NCI-H2081 treated with DMSO at 0.1 percent for 48 hours (cell line): Measurements from ENCODE around the gene PARP14.
"Not testable (repeated sequence)": the region's sequence is repeated elsewhere in the genome, so short reads cannot be mapped to it uniquely, and the experiment has no call there.

Source experiments
- DNase-seq: peaks from one replicate; lab custom pipeline; 2025; lab: John Stamatoyannopoulos, UW

PARP14 gene

GRCh38 chr3:122719273-122719921 lies 38.8 kb downstream of the PARP14 start:
- DNase-seq: no peak

DNA sequence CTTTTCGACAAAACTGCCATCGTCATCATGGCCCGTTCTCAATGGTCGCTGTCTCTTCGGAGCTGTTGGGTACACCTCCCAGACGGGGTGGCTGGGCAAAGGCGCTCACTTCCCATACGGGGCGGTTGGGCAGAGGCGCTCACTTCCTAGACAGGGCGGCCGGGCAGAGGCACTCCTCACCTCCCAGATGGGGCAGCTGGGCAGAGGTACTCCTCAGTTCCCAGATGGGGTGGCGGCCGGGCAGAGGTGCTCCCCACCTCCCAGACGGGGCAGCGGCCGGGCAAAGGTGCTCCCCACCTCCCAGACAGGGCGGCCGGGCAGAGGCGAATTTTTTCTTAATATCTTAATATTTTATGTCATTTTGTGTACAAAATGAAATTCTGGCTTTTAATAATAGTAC lies 44.5 kb downstream of the PARP14 start:
- DNase-seq: no peak

GRCh38 chr3:122727294-122727693 lies 46.7 kb downstream of the PARP14 start:
- DNase-seq: no peak

DNA sequence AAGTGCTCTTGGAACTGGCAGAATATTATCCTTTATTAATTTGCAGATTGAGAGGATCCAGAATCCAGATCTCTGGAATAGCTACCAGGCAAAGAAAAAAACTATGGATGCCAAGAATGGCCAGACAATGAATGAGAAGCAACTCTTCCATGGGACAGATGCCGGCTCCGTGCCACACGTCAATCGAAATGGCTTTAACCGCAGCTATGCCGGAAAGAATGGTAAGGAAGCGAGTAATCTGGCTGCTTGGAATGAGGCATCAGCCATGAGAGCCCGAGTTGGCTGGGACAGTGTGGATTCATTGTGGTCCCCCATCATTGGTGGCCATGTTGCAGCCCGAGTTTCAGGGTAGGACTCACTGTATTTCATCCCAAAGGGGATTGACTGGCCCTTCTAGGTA lies 47.1 kb downstream of the PARP14 start:
- DNase-seq: no peak

DNA sequence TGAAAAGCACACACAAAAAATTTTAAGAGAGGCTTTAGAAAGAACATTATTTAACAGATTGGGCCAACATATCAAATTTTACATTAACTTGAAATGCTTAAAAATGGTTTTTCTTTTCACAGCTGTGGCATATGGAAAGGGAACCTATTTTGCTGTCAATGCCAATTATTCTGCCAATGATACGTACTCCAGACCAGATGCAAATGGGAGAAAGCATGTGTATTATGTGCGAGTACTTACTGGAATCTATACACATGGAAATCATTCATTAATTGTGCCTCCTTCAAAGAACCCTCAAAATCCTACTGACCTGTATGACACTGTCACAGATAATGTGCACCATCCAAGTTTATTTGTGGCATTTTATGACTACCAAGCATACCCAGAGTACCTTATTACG lies 47.5 kb downstream of the PARP14 start:
- no peak for DNase-seq

DNA sequence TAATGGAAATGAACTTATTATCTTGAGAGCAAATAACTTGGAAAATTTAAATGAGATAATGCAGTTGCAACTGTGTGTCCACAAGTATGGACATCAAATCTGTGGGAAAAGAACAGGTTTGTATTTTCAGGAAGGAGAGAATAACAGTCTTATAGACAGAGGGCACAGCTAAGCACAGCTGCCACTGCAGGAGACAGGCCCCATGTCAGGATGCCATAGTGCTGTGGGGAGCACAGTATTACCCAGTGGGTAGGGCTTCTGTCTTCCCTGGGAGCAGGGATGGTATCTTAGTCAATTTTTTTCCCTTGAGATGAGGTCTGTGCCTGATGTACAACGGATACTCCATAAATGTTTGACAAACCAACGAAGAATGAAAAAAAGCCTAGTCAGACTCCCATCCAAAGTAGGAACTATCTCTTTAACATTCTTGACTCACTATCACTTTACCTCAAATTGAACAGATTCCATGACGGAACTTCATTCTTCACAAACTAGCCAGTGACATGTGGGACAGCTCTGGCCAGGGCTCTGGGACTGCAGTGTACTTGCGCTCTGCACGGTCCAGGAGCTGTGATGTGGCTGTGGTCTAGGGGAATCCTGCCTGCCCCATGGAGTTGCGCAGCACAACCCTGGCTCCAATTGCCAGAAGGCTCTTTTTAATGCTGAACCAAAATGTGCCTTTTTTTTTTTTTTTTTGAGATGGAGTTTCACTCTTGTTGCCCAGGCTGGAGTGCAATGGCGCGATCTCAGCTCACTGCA lies 48.3 kb downstream of the PARP14 start:
- DNase-seq: no peak

DNA sequence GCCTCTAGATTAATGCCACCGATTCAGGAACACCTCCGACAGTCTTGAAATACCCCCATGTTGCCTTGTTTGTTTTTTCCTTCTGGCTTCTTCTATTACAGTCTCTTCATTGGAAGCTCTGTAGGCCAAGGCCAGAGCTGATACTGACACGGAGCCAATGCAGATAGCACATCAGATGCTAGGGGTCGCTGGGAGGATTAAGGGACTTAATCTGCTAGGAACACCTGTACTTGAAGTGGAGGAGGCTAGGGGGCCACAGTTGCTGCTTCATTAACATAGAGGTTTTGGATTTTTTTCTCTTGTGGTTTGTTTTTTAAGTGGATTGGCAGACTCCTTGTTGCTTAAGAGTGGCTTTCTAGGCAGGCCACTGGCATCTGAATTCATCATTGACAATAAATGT lies 49.6 kb downstream of the PARP14 start:
- DNase-seq: no peak

GRCh38 chr3:122732682-122733525 lies 52.3 kb downstream of the PARP14 start:
- not testable (repeated sequence) for DNase-seq

- no peak for DNase-seq
Measured at GRCh38 chr3:122739172-122739571, 58.5 kb downstream of the PARP14 start.

DNA sequence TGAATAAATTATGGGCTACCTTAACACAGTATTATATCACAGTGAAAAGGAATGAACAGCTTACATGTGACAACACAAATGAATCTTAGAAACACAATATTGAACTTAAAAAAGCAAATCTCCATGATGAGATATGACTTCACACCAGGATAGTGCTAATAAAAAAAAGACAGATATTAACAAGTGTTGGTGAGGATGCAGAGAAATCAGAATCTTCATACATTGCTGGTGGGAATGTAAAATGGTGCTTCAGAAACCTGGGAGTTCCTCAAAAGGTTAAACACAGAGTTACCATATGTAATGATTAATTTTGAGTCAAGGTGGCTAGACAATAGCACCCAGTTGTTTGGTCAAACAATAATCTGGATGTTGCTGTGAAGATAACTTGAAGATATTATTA lies 61.6 kb downstream of the PARP14 start:
- no peak for DNase-seq

GRCh38 chr3:122743581-122744120 lies 63.0 kb downstream of the PARP14 start:
- no peak for DNase-seq

DNA sequence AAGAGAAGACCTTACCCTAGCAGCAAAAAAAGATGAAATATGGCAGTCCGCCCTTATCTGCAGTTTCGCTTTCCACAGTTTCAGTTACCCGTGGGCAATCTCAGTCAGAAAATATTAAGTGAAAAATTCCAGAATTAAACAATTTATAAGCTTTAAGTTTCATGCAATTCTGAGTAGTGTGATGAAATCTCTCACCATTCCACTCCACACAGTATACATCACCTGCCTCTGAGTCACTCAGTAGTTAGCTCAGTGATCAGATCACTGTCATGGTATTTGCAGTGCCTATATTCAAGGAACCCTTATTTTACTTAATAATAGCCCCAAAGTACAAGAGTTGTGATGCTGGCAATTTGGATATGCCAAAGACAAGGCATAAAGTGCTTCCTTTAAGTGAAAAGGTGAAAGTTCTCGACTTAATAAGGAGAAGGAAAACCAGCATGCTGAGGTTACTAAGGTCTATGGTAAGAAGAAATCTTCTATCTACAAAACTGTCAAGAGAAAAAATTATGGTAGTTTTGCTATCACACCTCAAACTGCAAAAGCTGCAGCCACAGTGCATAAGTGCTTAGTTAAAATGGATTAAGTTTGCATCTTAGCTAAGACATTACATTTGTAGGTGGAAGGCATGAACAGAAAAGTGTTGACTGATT lies 64.9 kb downstream of the PARP14 start:
- no peak for DNase-seq

DNA sequence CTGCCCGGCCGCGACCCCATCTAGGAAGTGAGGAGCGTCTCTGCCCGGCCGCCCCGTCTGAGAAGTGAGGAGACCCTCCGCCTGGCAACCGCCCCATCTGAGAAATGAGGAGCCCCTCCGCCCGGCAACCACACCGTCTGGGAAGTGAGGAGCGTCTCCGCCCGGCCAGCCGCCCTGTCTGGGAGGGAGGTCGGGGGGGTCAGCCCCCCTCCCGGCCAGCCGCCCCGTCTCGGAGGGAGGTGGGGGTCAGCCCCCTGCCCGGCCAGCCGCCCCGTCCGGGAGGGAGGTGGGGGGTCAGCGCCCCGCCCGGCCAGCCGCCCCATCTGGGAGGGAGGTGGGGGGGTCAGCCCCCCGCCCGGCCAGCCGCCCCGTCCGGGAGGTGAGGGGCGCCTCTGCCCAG lies 66.7 kb downstream of the PARP14 start:
- DNase-seq: not testable (repeated sequence)

DNA sequence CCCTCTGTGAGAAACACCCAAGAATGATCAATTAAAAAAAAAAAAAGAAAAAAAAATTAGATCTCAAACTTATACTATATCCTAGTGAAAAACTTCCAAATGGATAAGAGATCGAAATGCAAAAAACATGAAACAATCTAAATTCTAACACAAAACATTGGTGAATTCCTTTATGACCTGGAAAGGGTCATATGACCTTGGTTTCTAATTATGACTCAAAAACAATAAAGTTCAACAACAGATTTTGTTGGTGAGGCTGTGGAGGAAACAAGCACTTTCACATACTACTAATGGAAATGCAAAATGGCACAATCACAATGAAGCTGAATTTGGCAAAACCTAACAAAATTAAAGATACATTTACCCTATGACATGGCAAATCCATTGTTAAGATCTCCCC lies 67.7 kb downstream of the PARP14 start:
- no peak for DNase-seq

DNA sequence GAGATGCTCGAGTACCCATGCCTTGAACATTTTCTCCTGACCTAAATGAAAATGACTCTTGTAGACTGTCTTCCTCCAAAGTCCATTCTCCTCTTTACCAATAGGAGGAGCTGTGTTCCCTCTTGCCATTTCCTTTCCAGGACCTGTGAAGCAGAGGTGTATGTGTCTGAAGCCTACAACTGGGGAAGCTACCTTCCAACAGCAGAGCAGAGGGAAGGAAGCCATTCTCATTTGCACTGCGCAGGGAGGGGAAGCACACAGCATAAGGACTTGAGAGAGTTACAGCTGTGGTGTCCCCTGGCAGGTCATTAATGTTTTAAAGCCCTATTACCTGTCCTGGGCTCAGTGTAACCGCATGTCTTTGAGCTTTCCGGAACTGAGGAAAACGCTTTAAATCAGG lies 74.3 kb downstream of the PARP14 start:
- DNase-seq: no peak

DNA sequence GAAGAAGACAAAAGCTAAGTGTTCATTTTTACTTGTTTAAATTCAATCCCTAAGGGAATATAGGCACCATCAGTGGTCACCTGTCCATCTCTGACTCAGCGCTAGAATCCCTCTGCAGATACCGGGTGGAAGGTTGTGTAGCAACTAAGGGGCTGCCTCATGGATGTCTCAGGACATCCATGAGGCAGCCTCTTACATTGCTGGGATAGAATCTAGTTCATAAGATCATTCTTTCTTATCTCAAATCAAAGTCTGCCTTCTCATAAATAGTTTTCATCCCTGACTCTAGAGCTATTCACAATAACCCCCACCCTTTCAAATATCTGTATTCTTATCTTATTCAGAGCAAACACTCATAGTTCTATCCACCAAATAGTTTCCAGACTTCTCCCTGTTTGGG lies 74.9 kb downstream of the PARP14 start:
- DNase-seq: no peak

DNA sequence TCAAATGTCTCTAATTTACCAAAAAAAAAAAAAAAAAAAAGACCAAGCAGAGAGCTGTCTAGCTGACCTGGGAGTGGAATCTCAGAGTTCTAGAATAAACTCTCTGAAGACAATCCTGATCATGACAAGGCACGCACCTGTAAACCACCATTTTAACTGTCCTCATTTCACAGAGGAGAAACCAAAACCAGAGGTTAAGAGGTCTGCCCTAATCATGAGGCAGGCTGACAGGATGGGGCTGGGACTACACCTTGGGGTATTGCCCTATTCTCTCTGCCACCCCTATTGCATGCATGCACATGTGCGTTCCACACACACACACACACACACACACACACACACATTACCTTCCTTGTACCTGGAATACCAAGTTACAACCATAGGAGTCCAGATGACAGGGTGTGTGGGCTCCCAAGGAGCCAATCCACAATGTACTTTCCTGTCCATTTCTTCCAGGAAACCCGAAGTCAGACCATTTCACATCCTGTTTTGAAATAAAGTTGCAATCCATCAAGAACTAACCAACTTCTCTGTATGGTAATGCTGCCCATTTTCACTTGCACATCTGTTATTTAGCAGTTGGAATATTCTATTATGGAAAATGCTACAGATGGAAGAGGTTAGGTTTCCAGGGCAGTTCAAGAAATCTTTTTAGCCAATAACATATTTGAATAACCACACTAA lies 78.4 kb downstream of the PARP14 start:
- no peak for DNase-seq

DNA sequence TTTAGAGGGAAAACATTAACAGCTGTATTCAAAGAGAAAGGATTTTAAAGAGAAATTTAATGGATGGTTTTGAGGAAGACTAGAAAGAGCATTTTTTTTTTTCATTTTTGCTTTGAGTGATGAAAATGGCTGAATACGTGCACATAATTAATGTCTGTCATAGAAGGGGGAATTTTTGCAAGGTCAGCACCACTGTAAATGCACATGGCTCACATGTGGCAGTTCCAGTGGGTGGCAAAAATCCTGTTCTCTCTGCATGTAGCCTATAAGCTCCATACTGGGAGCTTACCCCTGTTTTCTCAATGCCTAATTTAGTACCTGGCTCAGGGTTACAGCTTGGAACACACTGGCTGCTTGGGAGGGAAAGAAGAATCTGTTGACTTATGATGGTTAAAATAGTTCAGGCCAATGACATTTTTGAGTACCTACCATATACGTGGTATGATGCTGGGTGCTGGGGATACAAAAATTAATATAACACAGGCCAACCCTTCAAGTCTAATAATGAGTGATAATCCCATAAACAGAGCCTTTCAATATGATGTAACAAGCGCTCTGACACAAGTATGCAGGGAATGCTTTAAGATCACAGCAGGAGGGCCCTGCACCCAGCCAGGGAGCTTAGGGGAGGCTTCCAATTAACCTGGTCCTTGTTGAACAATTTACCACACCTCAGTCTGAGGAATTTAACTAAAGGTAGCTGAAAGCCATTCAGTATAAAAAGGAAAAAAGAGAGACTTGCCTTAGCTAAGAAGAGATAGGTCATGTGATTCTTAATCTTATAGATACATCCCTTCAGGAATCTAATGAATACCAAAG lies 80.0 kb downstream of the PARP14 start:
- DNase-seq: no peak

GRCh38 chr3:122766430-122766829 lies 85.8 kb downstream of the PARP14 start:
- DNase-seq: no peak

DNA sequence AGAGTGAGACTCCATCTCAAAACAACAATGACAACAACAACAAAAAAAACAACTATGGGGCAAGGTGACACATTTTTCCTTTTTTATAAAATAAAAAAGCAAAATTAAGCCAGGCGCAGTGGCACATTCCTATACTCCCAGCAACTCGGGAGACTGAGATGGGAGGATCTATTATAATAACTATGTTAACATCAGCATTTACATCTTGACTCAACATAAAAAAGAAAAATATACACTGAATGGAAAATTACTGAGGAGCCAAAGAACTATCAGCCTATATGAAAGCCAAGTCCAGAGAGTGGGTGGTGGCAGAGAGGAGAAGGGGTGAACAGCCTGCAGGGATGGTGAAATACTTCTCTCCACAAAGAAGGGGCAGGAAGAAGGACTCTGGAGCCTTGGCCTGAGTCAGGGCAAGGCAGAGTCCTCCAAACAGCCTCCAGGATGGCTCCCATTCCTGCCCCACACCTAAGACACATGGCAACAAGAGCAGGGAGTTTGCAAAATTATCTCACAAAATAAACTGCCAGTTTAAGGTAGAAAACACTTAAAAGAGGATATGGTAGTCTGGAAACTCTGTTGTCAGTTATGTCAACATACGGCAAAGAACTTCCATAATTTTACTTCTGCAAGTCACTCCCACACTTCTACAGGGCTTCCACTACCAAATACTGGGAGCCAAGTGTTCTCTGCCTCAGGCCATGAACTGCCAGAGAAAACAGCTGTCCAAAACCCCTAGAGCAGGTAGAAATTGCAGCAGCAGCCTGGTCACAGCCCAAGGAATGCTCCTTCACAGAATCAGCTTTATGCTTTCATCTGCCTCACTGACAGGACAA lies 87.1 kb downstream of the PARP14 start:
- no peak for DNase-seq
